Coronary artery (tissue), 2 donors: ENCODE measurements around the gene CXorf58.

Source experiments
- DNase-seq: peaks from one replicate; pipeline ENCODE4 v3.0.0-alpha.2; 2017; ENCODE audit warnings: low spot score
- H3K27ac ChIP-seq, 2 donors: fragments of 200-600 bp; sonication (generic); one replicate each; pipeline ENCODE4 v1.5.1; 2016 to 2019
- H3K4me3 ChIP-seq: fragments of 200-600 bp; sonication (generic); 2 replicates; pipeline ENCODE4 v1.5.1; 2016; ENCODE audit warnings: mild to moderate bottlenecking, moderate library complexity
- CTCF ChIP-seq: fragments of 200-600 bp; sonication (generic); IDR thresholded peaks from one replicate; pipeline ENCODE4 v1.5.1; 2019; ENCODE audit warnings: antibody characterized with exemption

Gene CXorf58

GRCh38 chrX:23919706-23920320 lies 12.0 kb downstream of the CXorf58 start:
- Histone ChIP-seq H3K4me3 (no peak overlapping the region), H3K27ac (no peak overlapping the region)
- no peak for TF ChIP-seq CTCF
- no peak for DNase-seq

- no peak overlapping the region for H3K4me3 ChIP-seq
- no peak for DNase-seq
- no peak overlapping the region for H3K27ac ChIP-seq
- no peak for TF ChIP-seq CTCF
Measured at GRCh38 chrX:23926015-23926414, 18.2 kb downstream of the CXorf58 start.

GRCh38 chrX:23930894-23931604 lies 23.2 kb downstream of the CXorf58 start:
- no peak for DNase-seq
- TF ChIP-seq CTCF: no peak
- Histone ChIP-seq H3K27ac (no peak overlapping the region), H3K4me3 (no peak overlapping the region)

GRCh38 chrX:23932046-23932445 lies 24.2 kb downstream of the CXorf58 start:
- no peak overlapping the region for H3K4me3 ChIP-seq
- no peak for DNase-seq
- no peak for TF ChIP-seq CTCF

GRCh38 chrX:23935106-23935505 lies 27.3 kb downstream of the CXorf58 start:
- no peak for DNase-seq
- TF ChIP-seq CTCF: no peak

More at GRCh38 chrX:23932046-23932445, 24.2 kb downstream of the CXorf58 start:
- no peak overlapping the region for H3K27ac ChIP-seq

GRCh38 chrX:23936180-23936579 lies 28.4 kb downstream of the CXorf58 start:
- TF ChIP-seq CTCF: no peak
- DNase-seq: no peak
- H3K4me3 ChIP-seq: no peak overlapping the region
- H3K27ac ChIP-seq: no peak overlapping the region

More at GRCh38 chrX:23935106-23935505, 27.3 kb downstream of the CXorf58 start:
- Histone ChIP-seq H3K27ac (no peak overlapping the region), H3K4me3 (no peak overlapping the region)

GRCh38 chrX:23937100-23937499 lies 29.3 kb downstream of the CXorf58 start:
- Histone ChIP-seq H3K27ac (no peak overlapping the region), H3K4me3 (no peak overlapping the region)
- DNase-seq: no peak
- no peak for TF ChIP-seq CTCF
